GM23248 (cell line): ENCODE measurements around the gene SEL1L3.

Experiments used
- EZH2 ChIP-seq: fragments of 200-600 bp; sonication (generic); IDR thresholded peaks from 2 replicates; pipeline ENCODE4 v1.6.1; 2018; ENCODE audit warnings: antibody characterized with exemption, mild to moderate bottlenecking; ENCODE audit not compliant: insufficient read depth, poor library complexity, severe bottlenecking
- EZH2phosphoT487 ChIP-seq: fragments of 200-600 bp; sonication (generic); IDR thresholded peaks from 2 replicates; pipeline ENCODE4 v1.6.1; 2018; ENCODE audit warnings: antibody characterized with exemption, moderate library complexity, mild to moderate bottlenecking, low read depth; ENCODE audit not compliant: insufficient read depth

GRCh38 chr4:25779021-25779420 is 83.8 kb downstream of the SEL1L3 start:
- TF ChIP-seq EZH2: no peak
- TF ChIP-seq EZH2phosphoT487: no peak
